OCI-LY3 (cell line): ENCODE results near the gene MIEF1.

Experiments used
- EZH2phosphoT487 ChIP-seq: fragments of 200-600 bp; shearing (Covaris generic); IDR thresholded peaks from 2 replicates; pipeline ENCODE4 v1.6.1; 2018; ENCODE audit warnings: antibody characterized with exemption, mixed run types, low read depth
- TF ChIP-seq, protein P1 (sequence below): fragments of 200-600, 300-600 bp; sonication (generic); IDR thresholded peaks from 2 replicates; pipeline ENCODE4 v1.5.1; 2014; ENCODE audit warnings: antibody characterized with exemption, low read length, low read depth

DNA sequence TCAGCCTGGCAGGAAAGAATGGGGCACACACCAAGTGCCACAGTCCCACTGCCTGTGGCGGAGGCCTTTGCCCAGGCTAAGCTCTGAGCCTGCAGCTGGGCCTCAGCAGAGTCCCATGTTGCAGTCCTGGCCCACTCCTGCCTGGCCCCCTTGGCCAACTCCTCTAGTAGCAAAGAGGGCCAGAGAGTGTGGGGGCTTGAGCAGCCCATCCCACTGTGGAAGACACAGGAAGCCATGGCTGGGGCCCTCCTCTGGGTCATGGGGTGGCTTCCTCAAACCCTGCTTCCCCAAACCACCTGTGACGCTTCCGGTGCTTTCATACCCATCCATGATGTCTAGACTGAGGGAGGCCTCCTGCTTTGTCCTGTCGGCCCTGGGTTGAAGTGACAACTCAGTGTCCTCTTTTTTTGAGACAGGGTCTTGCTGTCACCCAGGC is 24.7 kb downstream of the MIEF1 start:
- no peak for TF ChIP-seq EZH2phosphoT487
- TF ChIP-seq, protein P1, sequence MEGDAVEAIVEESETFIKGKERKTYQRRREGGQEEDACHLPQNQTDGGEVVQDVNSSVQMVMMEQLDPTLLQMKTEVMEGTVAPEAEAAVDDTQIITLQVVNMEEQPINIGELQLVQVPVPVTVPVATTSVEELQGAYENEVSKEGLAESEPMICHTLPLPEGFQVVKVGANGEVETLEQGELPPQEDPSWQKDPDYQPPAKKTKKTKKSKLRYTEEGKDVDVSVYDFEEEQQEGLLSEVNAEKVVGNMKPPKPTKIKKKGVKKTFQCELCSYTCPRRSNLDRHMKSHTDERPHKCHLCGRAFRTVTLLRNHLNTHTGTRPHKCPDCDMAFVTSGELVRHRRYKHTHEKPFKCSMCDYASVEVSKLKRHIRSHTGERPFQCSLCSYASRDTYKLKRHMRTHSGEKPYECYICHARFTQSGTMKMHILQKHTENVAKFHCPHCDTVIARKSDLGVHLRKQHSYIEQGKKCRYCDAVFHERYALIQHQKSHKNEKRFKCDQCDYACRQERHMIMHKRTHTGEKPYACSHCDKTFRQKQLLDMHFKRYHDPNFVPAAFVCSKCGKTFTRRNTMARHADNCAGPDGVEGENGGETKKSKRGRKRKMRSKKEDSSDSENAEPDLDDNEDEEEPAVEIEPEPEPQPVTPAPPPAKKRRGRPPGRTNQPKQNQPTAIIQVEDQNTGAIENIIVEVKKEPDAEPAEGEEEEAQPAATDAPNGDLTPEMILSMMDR, result no peak
